ENCODE measurements around the gene ABCC12. TPM values are rescaled to one million over a fixed set of nuclear protein-coding genes. Genes with fewer than 3 reads are reported as not detected.
A peak's percentile ranks its signal among the peaks of the same experiment; 100 is the strongest.

Gene ABCC12
- total and polyA plus RNA-seq, 2 donors (not counting 1 experiment from before 2014, with no cell fraction given) = not detected

DNA sequence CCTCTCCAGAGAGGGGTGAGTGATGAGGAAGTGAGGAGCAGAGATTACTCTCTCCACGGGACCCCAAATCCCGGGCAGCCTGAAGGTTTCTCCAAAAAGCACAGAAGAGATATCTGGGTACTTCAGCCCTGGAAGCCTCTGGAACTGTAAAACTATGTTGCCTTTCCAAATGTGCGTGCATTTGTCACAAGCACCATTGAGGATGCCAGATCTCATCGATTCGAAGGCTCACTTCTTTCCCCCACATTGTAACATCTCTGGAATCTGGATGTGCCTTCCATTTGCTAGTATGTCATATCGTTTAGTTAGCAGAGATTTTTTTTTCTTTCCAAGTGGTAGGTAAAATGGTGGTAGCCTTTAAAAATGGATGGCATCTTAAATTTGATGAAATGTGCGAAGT lies 45.8 kb downstream of the ABCC12 start:
- no peak overlapping the region for H3K4me3 ChIP-seq (replicated peaks in 1 of 4; ENCODE audit: control extremely low read depth in 1 of 4, insufficient read depth in 1 of 4, low read depth in 3 of 4, low read length in 4 of 4)
- no peak overlapping the region for H3K4me2 ChIP-seq (ENCODE audit: extremely low read depth, insufficient read depth, low read length)
- TF ChIP-seq EZH2 (IDR thresholded peaks at IDR 0.05; ENCODE audit: low read length, missing control alignments) = no peak
- no peak for TF ChIP-seq CTCF (conservative IDR thresholded peaks at IDR 0.05 in 1 of 2, IDR thresholded peaks at IDR 0.05 in 1 of 2; ENCODE audit: low read depth in 1 of 2, low read length in 2 of 2)
- no peaks in the 10 kb centered on the region for H3K79me2 ChIP-seq (ENCODE audit: control insufficient read depth, insufficient read depth, low read length)
- peaks cover 13% of the 10 kb centered on the region for H3K27me3 ChIP-seq (ENCODE audit: control insufficient read depth, insufficient read depth, low read length)
- no peaks in the 10 kb centered on the region for H3K4me1 ChIP-seq (ENCODE audit: control insufficient read depth, extremely low read depth, insufficient read depth, low read length)
- no peaks in the 10 kb centered on the region for H3K9me3 ChIP-seq (ENCODE audit: control insufficient read depth, insufficient read depth, low read depth, low read length)
- no peak overlapping the region for H2AFZ ChIP-seq (ENCODE audit: low read length)
- no peak overlapping the region for H3K9ac ChIP-seq (ENCODE audit: insufficient read depth, low read length)
- H4K20me1 ChIP-seq (ENCODE audit: control insufficient read depth, extremely low read depth, insufficient read depth, low read length) = no peaks in the 10 kb centered on the region
- no peaks in the 10 kb centered on the region for H3K36me3 ChIP-seq (ENCODE audit: control insufficient read depth, insufficient read depth, low read length)
- peak in 1 of 2 donors; percentile 28 for DNase-seq (ENCODE audit: low read depth in 2 of 2)
- H3K27ac ChIP-seq (ENCODE audit: insufficient read depth, low read length) = no peak overlapping the region

DNA sequence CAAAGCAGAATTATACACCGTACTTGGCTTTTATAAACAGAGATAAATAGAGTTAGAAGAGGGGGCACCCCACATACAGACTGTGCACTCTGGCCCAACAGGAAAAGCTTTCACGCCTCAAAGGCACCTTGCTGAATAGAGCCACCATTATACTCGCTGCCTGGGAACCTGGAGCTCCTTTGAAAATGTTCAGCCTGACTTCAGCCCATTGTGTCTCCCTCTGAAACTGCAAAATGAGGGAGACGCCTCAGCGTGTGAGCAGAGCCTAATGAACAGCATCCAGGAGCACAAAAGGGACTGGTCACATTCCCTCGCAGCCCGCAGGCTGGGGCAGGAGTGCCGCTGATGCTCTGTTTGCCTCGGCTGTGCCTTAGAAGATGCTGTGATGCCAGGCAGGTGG lies 46.3 kb downstream of the ABCC12 start:
- no peak overlapping the region for H3K4me2 ChIP-seq (ENCODE audit: extremely low read depth, insufficient read depth, low read length)
- H2AFZ ChIP-seq (ENCODE audit: low read length) = no peak overlapping the region
- no peak overlapping the region for H3K4me3 ChIP-seq (replicated peaks in 1 of 4; ENCODE audit: control extremely low read depth in 1 of 4, insufficient read depth in 1 of 4, low read depth in 3 of 4, low read length in 4 of 4)
- H3K9ac ChIP-seq (ENCODE audit: insufficient read depth, low read length) = no peak overlapping the region
- H3K27me3 ChIP-seq (ENCODE audit: control insufficient read depth, insufficient read depth, low read length) = peaks cover 13% of the 10 kb centered on the region
- no peak for DNase-seq (ENCODE audit: low read depth in 2 of 2)
- H3K79me2 ChIP-seq (ENCODE audit: control insufficient read depth, insufficient read depth, low read length) = no peaks in the 10 kb centered on the region
- H3K4me1 ChIP-seq (ENCODE audit: control insufficient read depth, extremely low read depth, insufficient read depth, low read length) = no peaks in the 10 kb centered on the region
- no peaks in the 10 kb centered on the region for H3K36me3 ChIP-seq (ENCODE audit: control insufficient read depth, insufficient read depth, low read length)
- H3K27ac ChIP-seq (ENCODE audit: insufficient read depth, low read length) = no peak overlapping the region
- H3K9me3 ChIP-seq (ENCODE audit: control insufficient read depth, insufficient read depth, low read depth, low read length) = no peaks in the 10 kb centered on the region
- TF ChIP-seq CTCF (conservative IDR thresholded peaks at IDR 0.05 in 1 of 2, IDR thresholded peaks at IDR 0.05 in 1 of 2; ENCODE audit: low read depth in 1 of 2, low read length in 2 of 2) (no peak), EZH2 (IDR thresholded peaks at IDR 0.05; ENCODE audit: low read length, missing control alignments) (no peak)
- H4K20me1 ChIP-seq (ENCODE audit: control insufficient read depth, extremely low read depth, insufficient read depth, low read length) = no peaks in the 10 kb centered on the region

DNA sequence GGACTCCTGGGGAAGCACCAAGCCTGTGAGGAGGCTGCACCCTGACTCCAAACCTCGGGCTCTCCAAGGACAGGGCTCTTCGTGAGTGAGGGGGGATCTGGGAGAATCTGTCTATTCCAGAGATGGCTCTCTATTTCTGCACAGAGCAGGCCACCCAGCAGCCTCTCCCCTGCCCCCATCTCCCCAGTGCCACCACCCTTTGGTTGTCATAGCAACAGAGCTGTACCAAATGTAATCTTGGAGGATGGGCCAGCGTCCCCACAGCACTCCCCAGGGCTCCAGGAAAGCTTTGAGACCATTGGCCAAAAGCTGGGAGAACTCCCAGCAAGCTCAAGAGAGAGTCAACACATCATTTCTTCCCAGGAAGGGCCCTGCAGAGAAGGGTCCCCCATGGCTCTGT lies 49.3 kb downstream of the ABCC12 start:
- DNase-seq (ENCODE audit: low read depth in 2 of 2) = no peak
- no peak overlapping the region for H3K4me3 ChIP-seq (replicated peaks in 1 of 4; ENCODE audit: control extremely low read depth in 1 of 4, insufficient read depth in 1 of 4, low read depth in 3 of 4, low read length in 4 of 4)
- H3K4me1 ChIP-seq (ENCODE audit: control insufficient read depth, extremely low read depth, insufficient read depth, low read length) = no peaks in the 10 kb centered on the region
- no peaks in the 10 kb centered on the region for H3K79me2 ChIP-seq (ENCODE audit: control insufficient read depth, insufficient read depth, low read length)
- H3K9ac ChIP-seq (ENCODE audit: insufficient read depth, low read length) = no peak overlapping the region
- H2AFZ ChIP-seq (ENCODE audit: low read length) = no peak overlapping the region
- H4K20me1 ChIP-seq (ENCODE audit: control insufficient read depth, extremely low read depth, insufficient read depth, low read length) = no peaks in the 10 kb centered on the region
- no peaks in the 10 kb centered on the region for H3K36me3 ChIP-seq (ENCODE audit: control insufficient read depth, insufficient read depth, low read length)
- no peak for TF ChIP-seq CTCF (conservative IDR thresholded peaks at IDR 0.05 in 1 of 2, IDR thresholded peaks at IDR 0.05 in 1 of 2; ENCODE audit: low read depth in 1 of 2, low read length in 2 of 2)
- no peak for TF ChIP-seq EZH2 (IDR thresholded peaks at IDR 0.05; ENCODE audit: low read length, missing control alignments)
- H3K4me2 ChIP-seq (ENCODE audit: extremely low read depth, insufficient read depth, low read length) = no peak overlapping the region
- H3K27me3 ChIP-seq (ENCODE audit: control insufficient read depth, insufficient read depth, low read length) = peaks cover 13% of the 10 kb centered on the region
- H3K9me3 ChIP-seq (ENCODE audit: control insufficient read depth, insufficient read depth, low read depth, low read length) = no peaks in the 10 kb centered on the region
- no peak overlapping the region for H3K27ac ChIP-seq (ENCODE audit: insufficient read depth, low read length)

Other genes starting within 250 kb of the ABCC12 start
- gene LONP2, start 88.3 kb upstream of the ABCC12 start, total RNA-seq = 50.3 and 60.8 TPM in 2 replicates
- 38.4 and 44.0 TPM in 2 replicates for gene LONP2, start 88.3 kb upstream of the ABCC12 start, polyA plus RNA-seq
- under 0.01 and 0.17 TPM in 2 replicates for gene ABCC11, start 91.5 kb upstream of the ABCC12 start, total RNA-seq
- 0.20 and 0.25 TPM in 2 replicates for gene ABCC11, start 91.5 kb upstream of the ABCC12 start, polyA plus RNA-seq
- 50.6 and 59.1 TPM in 2 replicates for gene SIAH1, start 229.4 kb upstream of the ABCC12 start, total RNA-seq
- 17.4 and 21.4 TPM in 2 replicates for gene SIAH1, start 229.4 kb upstream of the ABCC12 start, polyA plus RNA-seq